GM19240 (cell line): ENCODE measurements around the gene FMO5.
"Not testable (repeated sequence)": the region's sequence is repeated elsewhere in the genome, so short reads cannot be mapped to it uniquely, and the experiment has no call there.

ENCODE experiments used
- DNase-seq: peaks from one replicate; pipeline ENCODE4 v3.0.0; 2011; ENCODE audit warnings: low spot score; ENCODE audit not compliant: insufficient read length

The FMO5 gene

DNA sequence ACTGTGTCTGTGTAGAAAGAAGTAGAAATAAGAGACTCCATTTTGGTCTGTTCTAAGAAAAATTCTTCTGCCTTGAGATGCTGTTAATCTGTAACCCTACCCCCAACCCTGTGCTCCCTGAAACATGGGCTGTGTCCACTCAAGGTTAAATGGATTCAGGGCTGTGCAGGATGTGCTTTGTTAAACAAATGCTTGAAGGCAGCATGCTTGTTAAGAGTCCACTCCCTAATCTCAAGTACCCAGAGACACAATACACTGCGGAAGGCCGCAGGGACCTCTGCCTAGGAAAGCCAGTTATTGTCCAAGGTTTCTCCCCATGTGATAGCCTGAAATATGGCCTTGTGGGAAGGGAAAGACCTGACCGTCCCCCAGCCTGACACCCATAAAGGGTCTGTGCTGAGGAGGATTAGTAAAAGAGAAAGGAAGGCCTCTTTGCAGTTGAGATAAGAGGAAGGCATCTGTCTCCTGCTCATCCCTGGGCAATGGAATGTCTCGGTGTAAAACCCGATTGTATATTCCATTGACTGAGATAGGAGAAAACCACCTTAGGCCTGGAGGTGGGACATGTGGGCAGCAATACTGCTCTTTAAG, 15.1 kb upstream of the FMO5 start:
- DNase-seq: not testable (repeated sequence)

DNA sequence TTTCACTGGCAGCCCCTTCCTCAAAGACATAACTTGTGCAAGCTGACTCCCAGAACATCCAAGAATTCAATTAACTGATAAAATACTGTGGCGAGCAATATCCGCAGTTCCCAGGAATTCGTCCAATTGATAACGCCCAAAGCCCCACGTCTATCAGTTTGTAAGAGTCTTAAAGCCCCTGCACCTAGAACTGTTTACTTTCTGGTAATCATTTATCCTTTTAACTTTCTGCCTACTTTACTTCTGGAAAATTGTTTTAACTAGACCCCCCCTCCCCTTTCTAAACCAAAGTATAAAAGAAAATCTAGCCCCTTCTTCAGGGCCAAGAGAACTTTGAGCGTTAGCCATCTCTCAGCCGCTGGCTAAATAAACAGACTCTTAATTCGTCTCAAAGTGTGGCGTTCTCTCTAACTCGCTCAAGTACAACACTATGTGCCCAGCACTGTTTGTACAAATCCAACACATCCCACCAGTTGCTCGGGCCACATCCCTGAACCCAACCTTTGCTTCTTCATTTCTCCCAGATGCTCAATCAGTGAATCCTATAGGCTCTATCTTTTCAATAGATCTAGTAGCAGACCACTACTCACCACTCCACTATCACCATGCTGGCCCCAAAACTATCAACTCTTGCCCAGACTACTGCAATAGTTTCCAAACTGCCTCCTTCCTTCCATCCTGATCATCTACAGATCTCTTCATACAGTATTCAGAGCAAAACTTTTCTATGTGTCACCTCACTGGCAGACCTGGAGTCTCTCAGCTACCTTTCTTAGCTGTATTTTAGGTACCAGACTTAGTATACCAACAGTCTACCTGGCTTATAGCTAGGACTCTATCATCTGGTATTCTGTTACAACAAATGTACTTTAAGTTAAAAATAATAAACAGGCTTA, 14.0 kb upstream of the FMO5 start:
- DNase-seq: no peak

GRCh38 chr1:147238053-147238902, 13.1 kb upstream of the FMO5 start:
- DNase-seq: no peak

- no peak for DNase-seq
These were observed 12.0 kb upstream of the FMO5 start for GRCh38 chr1:147236959-147237791.

GRCh38 chr1:147236448-147236847, 11.3 kb upstream of the FMO5 start:
- no peak for DNase-seq

DNA sequence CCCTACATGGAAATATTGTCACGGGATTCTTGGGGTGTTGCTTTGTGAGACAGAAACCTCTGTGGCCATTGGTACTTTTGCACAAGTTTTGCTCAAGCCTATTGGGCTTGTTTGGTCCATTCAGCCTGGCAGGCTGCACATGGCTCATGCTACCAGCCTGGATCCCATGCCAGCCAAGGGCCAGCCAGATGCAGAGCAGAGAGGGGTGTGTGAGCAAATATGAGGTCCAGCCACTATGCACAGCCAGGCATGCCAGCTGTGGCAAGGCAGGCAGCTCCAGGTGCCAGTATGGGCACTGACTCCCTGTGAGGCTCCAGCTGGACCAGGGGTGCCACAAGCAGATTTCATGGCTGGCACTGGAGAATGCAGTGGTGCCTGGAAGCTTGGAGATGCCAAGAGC, 10.7 kb upstream of the FMO5 start:
- no peak for DNase-seq

GRCh38 chr1:147233903-147234302, 8.8 kb upstream of the FMO5 start:
- DNase-seq: not testable (repeated sequence)

GRCh38 chr1:147231032-147231431, 5.9 kb upstream of the FMO5 start:
- not testable (repeated sequence) for DNase-seq

- no peak for DNase-seq
These were observed 1.2 kb downstream of the FMO5 start for GRCh38 chr1:147223740-147224615.

DNA sequence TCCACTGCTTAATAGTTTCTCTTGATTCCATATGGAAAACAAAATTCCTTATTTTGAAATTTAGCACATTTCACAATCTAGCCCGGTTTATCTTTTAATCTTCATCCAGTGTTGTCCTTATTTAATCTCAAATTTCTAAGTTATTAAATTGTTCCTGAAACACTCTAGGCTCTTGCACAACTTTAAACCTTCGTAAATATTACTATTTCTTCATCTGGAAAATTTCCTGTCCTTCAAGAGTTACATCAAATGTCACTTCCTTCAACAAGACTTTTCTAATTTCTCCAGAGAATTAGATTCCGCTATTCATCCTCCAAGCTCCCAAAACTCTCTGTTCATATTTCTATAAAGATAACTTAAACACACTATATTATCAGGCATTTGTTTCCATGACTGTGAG, 6.5 kb downstream of the FMO5 start:
- DNase-seq: no peak

- DNase-seq: no peak
These were observed 8.0 kb downstream of the FMO5 start for GRCh38 chr1:147217141-147217540.

- no peak for DNase-seq
These were observed 9.0 kb downstream of the FMO5 start for GRCh38 chr1:147216124-147216523.

DNA sequence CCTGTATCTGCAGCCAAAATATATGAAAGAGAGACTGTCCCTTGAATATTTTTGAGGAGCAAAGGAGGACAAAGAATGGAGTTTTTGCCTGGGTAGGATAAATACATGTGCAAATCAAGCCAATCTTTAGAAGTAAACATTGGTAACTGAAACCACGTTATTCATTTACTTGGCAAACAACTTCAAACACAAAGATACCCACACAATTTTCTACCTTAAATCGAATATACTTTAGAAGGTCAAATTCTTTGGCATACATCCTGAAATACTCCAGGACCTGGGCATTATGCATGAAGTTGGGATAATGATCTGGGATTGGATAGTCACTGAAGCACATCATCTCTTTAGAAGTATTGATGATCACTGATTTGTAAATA, 9.6 kb downstream of the FMO5 start:
- DNase-seq: no peak

DNA sequence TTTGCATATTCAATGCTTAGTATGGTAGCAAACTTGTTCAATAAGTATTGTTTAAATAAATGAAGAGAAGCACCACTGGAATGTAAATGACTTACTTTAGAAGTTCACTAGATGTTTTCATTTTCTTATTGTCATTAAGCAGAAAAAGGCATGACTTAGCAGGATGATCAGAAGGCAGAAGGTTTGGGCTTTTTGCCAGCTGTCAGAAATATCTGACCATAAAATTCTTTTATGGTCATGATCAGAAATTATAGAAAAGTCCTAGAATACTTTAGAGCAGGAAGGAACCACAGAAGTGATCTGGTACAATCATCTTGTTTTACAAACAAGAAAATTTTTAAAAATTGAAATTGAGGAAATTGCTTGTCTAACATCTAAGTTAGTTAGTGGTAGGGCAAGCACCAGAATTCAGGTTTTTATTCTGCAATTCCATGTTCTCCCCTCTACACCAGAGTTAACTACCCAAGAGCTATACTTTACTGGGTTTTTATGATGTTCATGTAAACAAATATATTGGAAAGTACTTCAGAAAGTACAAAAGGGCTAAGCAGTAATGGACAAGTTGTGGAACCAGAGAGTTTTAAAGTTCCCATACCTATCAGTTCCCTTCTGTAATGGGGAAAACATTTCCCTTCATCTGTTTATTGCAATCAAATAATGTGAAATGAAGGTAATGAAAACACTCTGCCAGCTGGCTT, 10.1 kb downstream of the FMO5 start:
- no peak for DNase-seq

DNA sequence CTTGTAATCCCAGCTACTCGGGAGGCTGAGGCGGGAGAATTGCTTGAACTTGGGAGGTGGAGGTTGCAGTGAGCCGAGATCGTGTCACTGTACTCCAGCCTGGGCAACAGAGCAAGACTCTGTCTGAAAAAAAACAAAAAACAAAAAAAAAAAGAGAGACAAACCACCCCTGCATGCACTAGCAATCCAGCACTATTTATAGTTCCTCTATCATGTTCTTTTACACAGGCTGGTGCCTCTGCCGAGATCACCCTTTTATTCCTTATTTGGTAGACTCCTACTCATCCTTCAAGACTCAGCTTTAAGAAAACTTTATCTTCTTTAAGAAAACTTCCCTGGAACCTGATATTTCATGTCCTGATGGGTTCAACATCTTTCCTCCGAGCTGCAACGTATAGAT, 10.8 kb downstream of the FMO5 start:
- DNase-seq: no peak

DNA sequence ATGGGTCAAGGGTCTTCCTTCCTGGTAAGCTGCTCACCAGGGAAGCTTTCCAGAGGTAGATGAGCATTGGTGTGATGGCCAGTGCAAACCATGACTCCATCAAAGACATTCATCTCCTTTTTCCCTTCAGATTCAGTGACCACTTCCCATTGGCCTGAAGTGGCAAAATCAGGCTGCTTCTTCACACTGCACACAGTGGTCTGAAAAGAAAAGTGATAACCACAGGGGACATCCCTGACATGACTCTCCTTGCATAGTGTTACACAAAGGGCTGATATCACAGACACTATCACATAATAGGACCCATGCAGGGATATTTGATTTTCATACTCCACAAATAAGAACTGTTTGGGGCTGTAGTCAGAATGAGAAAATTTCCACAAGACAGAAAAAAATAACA, 11.9 kb downstream of the FMO5 start:
- DNase-seq: no peak

DNA sequence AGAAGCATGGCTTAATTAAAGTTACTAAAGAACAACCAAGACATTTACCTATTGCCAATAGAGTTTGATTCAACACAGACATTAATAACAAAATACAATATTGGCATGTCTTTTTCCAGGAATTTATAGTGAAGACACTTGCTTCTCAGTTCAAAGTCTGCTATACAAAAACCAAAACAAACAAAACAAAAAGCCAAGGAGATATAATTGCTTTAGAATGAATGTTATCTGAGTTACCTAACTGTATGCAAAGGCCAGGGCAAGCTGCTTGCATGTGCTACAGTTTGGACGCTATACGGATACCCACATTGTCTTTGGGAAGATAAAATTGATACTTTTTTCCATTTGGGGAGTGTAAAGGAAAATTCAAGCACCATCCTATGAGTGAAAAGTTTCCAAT, 13.6 kb downstream of the FMO5 start:
- no peak for DNase-seq

DNA sequence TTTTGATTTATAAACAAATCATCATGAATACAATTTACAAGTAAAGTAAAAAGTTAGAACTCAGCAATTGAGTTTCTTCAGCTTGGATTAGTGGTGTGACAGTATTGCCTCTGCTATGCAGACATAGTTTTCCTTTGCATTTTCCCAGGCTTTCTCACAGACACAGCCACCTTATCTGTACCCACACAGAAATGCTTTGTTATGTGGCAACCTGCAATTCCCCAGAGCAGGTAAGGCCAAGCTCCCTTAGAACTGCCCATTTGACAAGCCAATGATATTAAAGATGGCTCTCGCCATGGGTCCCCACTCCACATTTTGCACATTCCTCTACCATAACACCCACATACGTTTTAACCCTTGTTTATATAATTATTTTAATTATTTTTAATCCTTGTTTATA, 14.2 kb downstream of the FMO5 start:
- no peak for DNase-seq
